ENCODE measurements around the gene LAMTOR4. TPM values are rescaled to one million over a fixed set of nuclear protein-coding genes. Genes with fewer than 3 reads are reported as not detected.

The LAMTOR4 gene
- total RNA-seq, 1 experiment from 2014 or later = 107 TPM

- Histone ChIP-seq H3K79me2 (ENCODE audit: low read length) (0 out of 2 replicates have a peak, but pooled peaks cover 5% of the 10 kb centered on the region), H3K4me1 (ENCODE audit: insufficient read depth, low read length) (0 out of 2 replicates have a peak, but pooled peaks cover 4% of the 10 kb centered on the region), H3K27me3 (ENCODE audit: low read length) (no peaks in the 10 kb centered on the region), H3K9me2 (replicated peaks; ENCODE audit: low read length) (no peaks in the 10 kb centered on the region), H3K4me2 (ENCODE audit: low read length) (peak within 1 kb of the TSS; percentile 93), H3K9me3 (ENCODE audit: low read length) (no peaks in the 10 kb centered on the region), H3F3A (ENCODE audit: low read length, unreplicated experiment) (no peaks in the 10 kb centered on the region), H3K27ac (ENCODE audit: low read length) (peak within 1 kb of the TSS; percentile 92), H3K36me3 (ENCODE audit: low read depth, low read length) (no peaks in the 10 kb centered on the region), H4K20me1 (ENCODE audit: low read length) (no peaks in the 10 kb centered on the region), H3K4me3 (ENCODE audit: low read length) (peak within 1 kb of the TSS; percentile 80), H2AFZ (ENCODE audit: low read length) (peak within 1 kb of the TSS; percentile 84), H3K9ac (ENCODE audit: low read length) (peak within 1 kb of the TSS; percentile 91)
- POLR2A ChIA-PET (ENCODE audit: unreplicated experiment) = interaction anchor here (0.6 kb wide), 2 partner anchors 21 to 26 kb away, joined by 5 to 6 read pairs; partner anchors contain the start of gene AP4M1
- no TSS peak for BruUV-seq (replicated peaks)
- TF ChIP-seq CTCF (conservative IDR thresholded peaks at IDR 0.05; ENCODE audit: low read depth, low read length) = no peak
- no peak for TF ChIP-seq EZH2 (IDR thresholded peaks at IDR 0.05; ENCODE audit: low read length, unreplicated experiment)
- no peak for TF ChIP-seq EZH2phosphoT487 (IDR thresholded peaks at IDR 0.05; ENCODE audit: borderline replicate concordance, low read length)
- ATAC-seq (peak; percentile 65), DNase-seq (peak; percentile 85)
- CTCF ChIA-PET = interaction anchor here (0.8 kb wide), 1 partner anchor 25 kb away, joined by 5 read pairs; no protein-coding TSS in a partner anchor
- intact Hi-C loops (cut with micrococcal nuclease) = loop anchor here (1.0 to 5.0 kb wide), 2 partner anchors 26 to 45 kb away; partner anchors contain the start of genes AP4M1, MCM7 and ZNF3
Measured at GRCh38 chr7:100126931-100127865, 21.5 kb upstream of the LAMTOR4 start, which contains the start of gene MBLAC1. Gene MBLAC1, plus strand, starts transcription at chr7:100126967. Its CDS starts 429 bp downstream, at chr7:100127396.

DNA sequence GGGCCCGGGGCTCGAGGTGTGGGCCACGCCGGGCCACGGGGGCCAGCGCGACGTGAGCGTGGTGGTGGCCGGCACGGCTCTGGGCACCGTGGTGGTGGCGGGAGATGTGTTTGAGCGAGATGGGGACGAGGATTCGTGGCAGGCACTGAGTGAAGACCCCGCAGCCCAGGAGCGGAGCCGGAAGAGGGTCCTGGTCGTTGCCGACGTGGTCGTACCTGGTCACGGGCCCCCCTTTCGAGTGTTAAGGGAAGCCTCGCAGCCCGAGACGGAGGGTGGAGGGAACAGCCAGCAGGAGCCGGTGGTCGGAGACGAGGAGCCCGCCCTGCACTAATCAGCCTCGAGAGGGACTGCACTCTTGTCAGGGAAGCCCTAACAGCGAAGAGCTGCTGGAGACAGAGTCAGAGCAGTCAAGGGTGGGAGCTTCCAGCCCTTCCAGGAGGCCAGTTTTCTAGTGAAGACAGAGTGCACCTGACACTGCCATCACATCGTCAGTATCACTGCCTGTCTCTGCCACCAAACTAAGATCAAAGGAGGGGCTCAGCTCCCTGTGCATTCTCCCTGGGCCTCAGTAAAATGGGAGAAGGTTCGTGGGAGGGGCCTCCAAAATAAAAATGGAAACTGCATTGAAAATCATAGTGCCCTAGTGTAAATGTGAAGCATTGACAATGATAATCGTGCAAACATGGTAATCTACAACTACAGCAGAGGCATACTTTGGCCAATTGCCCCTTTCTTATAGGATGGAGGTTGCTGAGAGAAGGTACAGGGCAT is 20.7 kb upstream of the LAMTOR4 start:
- Histone ChIP-seq H3K27me3 (ENCODE audit: low read length) (no peaks in the 10 kb centered on the region), H3K9me2 (replicated peaks; ENCODE audit: low read length) (no peaks in the 10 kb centered on the region), H4K20me1 (ENCODE audit: low read length) (no peaks in the 10 kb centered on the region), H3K9me3 (ENCODE audit: low read length) (no peaks in the 10 kb centered on the region), H2AFZ (ENCODE audit: low read length) (peak overlapping the region; percentile 84), H3F3A (ENCODE audit: low read length, unreplicated experiment) (no peaks in the 10 kb centered on the region), H3K9ac (ENCODE audit: low read length) (peak overlapping the region; percentile 91), H3K27ac (ENCODE audit: low read length) (no peak overlapping the region), H3K4me3 (ENCODE audit: low read length) (peak overlapping the region; percentile 80), H3K36me3 (ENCODE audit: low read depth, low read length) (no peaks in the 10 kb centered on the region), H3K4me2 (ENCODE audit: low read length) (peak overlapping the region; percentile 93), H3K79me2 (ENCODE audit: low read length) (0 out of 2 replicates have a peak, but pooled peaks cover 5% of the 10 kb centered on the region), H3K4me1 (ENCODE audit: insufficient read depth, low read length) (0 out of 2 replicates have a peak, but pooled peaks cover 4% of the 10 kb centered on the region)
- no peak for TF ChIP-seq CTCF (conservative IDR thresholded peaks at IDR 0.05; ENCODE audit: low read depth, low read length)
- TF ChIP-seq EZH2phosphoT487 (IDR thresholded peaks at IDR 0.05; ENCODE audit: borderline replicate concordance, low read length) = no peak
- no peak for TF ChIP-seq EZH2 (IDR thresholded peaks at IDR 0.05; ENCODE audit: low read length, unreplicated experiment)
- TSS peak; percentile 32 for BruUV-seq (replicated peaks)
- ChIA-PET POLR2A (ENCODE audit: unreplicated experiment) (interaction anchor here (0.6 kb wide), 1 partner anchor 1248 kb away, joined by 4 read pairs; no protein-coding TSS in a partner anchor), CTCF (no interaction called here)
- ATAC-seq = peak; percentile 27
- intact Hi-C loops (cut with micrococcal nuclease) = loop anchor here (5.0 kb wide), 1 partner anchor 46 kb away; the partner anchor contains the start of gene ZNF3
- peak; percentile 14 for DNase-seq
